WI38 (cell line): Measurements from ENCODE around the gene WDPCP.

ENCODE experiments used
- H3K4me3 ChIP-seq: 2 replicates; pipeline ENCODE4 v1.5.1; 2011; ENCODE audit warnings: low read depth, mild to moderate bottlenecking, control low read depth, low read length
- CTCF ChIP-seq: IDR thresholded peaks from 2 replicates; pipeline ENCODE4 v1.5.1; 2012; ENCODE audit warnings: low read depth, mild to moderate bottlenecking, control low read depth, low read length

The WDPCP gene

GRCh38 chr2:63600881-63601460 lies 12.7 kb upstream of the WDPCP start:
- no peak for TF ChIP-seq CTCF

GRCh38 chr2:63598981-63599380 lies 10.7 kb upstream of the WDPCP start:
- TF ChIP-seq CTCF = no peak
- H3K4me3 ChIP-seq = no peak overlapping the region

More at GRCh38 chr2:63600881-63601460, 12.7 kb upstream of the WDPCP start:
- no peak overlapping the region for H3K4me3 ChIP-seq

DNA sequence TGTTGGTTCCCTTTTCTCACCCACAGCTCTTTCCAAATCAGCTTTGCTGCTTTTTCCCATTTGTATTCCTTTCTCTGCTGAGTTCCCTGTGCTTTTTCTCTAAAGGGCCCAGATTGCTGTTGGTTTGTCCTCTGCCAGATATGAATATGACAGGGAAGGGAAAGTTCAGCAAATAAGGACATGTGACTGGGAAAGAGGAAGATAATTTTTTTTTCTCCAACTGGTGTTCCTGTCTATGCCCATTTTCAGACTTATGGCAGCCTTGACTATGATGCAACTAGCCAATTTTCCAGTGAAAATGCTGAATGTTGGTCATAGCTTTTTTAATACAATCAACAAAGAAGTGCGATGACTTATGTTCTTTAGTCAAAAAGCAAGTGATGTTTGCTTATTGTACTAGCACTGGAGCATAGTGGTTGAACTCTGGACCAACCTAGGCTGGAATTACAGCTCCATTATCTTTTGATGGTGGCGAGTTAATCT lies 8.2 kb upstream of the WDPCP start:
- H3K4me3 ChIP-seq = no peak overlapping the region
- TF ChIP-seq CTCF = no peak

DNA sequence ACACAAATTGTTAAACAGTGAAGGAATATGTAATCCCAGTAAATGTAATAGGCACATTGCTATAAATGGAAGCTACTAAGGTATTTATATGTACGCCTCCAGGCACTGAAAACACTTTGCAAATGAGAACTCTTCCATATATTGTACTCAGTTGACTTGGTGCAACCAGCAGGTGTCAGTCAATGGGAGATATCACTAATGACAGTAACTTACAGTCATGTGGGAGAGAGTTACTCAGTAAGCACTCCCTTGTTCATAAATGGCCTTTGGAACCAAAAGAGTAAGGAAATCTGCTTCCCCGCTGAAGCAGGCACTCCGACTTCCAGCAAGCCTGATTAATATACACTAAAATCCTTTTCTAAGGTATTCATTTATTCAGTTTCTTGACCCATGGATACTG lies 6.4 kb upstream of the WDPCP start:
- TF ChIP-seq CTCF = no peak

DNA sequence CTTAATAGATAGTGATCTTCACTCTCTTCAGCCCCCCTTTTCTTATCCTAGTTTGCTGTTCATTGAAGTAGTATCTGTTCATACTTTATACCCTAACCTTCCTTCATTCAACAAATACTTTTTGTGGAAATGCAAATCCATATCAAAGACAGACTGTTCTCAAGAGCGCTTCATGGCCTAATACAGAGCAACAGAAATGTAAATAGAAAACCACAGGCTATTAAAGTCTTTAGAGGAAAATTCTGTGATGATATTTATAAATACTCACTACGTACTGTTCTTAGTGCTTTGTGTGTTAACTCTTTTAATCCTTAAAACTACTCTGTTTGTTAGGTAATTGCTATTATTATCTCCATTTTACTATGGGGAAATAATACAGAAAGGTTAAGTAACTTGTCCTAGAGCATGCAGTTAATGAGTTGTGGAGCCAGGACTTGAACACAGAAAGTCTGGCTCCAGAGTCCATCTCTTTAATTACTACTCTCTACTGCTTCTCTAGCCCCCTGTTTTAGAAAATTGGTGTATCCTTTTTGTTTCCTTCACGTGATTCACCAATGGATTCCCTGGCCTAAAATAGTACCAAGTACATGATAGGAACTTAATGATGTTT lies 3.4 kb upstream of the WDPCP start:
- H3K4me3 ChIP-seq = no peak overlapping the region
- TF ChIP-seq CTCF = no peak

More for the DNA sequence above, 6.4 kb upstream of the WDPCP start:
- H3K4me3 ChIP-seq = no peak overlapping the region

DNA sequence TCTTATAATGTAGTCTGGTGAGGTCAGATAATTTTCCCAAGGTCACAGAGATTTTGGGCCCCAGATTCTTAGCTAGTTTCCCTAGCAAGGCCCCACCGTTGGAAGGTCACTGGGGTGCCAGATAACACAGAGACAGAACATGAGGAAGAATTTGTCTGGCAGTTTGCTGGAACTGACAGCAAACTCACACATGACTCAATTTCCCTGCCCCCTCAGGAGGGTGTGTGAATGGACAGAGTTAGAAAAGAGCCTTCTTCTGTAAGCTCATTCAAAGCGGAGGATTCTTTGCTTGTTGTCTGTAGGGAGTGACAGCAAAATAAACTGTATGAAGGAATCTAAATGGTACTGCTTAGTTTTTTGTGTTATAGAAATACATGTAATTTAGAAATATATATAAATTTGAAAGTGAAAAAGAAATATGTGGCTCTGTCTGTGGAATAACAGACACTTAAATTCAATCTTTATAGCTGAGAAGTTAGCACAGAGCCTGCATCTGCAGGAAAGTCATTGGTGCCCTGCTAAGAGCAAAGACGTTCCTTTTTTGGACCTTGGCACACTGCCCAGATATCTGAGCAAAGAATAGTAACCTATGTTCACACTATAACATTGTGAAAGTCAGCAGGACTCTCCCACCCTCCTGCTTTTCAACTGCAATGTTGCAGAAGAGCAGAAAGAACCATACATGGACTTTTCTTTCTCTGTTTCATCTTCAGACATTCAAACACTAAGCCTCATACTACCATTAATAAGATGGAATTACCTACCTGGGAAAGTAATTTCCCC lies 2.5 kb upstream of the WDPCP start:
- no peak overlapping the region for H3K4me3 ChIP-seq
- TF ChIP-seq CTCF = no peak
